ENCODE results near the gene SOX18.

GRCh38 chr20:64006902-64007301, 42.5 kb downstream of the SOX18 start:
- TF ChIP-seq CTCF (conservative IDR thresholded peaks at IDR 0.05 in 1 of 2, IDR thresholded peaks at IDR 0.05 in 1 of 2; ENCODE audit: extremely low read depth in 1 of 2, insufficient read depth in 1 of 2, low read depth in 1 of 2, low read length in 2 of 2) (no peak), EZH2 (IDR thresholded peaks at IDR 0.05; ENCODE audit: borderline replicate concordance, low read length) (no peak)
